ENCODE measurements around the gene FYTTD1. TPM values are rescaled to one million over a fixed set of nuclear protein-coding genes. Genes with fewer than 3 reads are reported as not detected.

FYTTD1 gene
- total RNA-seq, 4 donors from 2014 or later = 57.7 to 111 (median 85.6) TPM

DNA sequence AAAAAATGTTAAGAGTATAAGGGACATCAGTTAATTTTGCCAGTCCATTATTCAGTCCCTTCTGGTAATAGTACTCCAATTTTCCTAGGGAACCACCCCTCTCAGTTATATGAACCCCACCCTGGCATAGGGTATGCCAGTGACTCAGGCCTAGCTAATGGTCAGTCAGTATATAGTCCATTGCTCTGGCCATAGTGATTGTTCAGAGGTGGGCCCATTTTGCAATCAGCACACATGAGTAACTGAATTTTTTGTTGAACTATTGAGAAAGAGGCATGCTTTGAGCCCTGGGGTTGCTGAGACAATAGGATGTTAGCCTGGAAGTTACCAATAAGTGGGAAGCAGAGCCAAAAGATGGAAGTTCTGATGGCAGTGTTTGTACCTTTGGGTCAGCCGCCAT is 45.5 kb downstream of the FYTTD1 start:
- H3K36me3 ChIP-seq = no peaks in the 10 kb centered on the region
- H3K27ac ChIP-seq (replicated peaks in 1 of 4) = peak overlapping the region in 2 of 4 donors; percentile 7 to 44
- intact Hi-C loops (cut with DNase I) = no loop called here
- H3K4me3 ChIP-seq = no peak overlapping the region
- no peaks in the 10 kb centered on the region for H3K27me3 ChIP-seq
- WGBS = 95% methylated on average over 1 of the region's 1 CpG
- peaks cover 45 to 77% (median 70%) of the 10 kb centered on the region in 4 donors for H3K4me1 ChIP-seq
- no peaks in the 10 kb centered on the region for H3K9me3 ChIP-seq
- DNase-seq (ENCODE audit: extremely low spot score) = no peak
- no peak for TF ChIP-seq POLR2A (IDR thresholded peaks at IDR 0.05; ENCODE audit: low read depth)

DNA sequence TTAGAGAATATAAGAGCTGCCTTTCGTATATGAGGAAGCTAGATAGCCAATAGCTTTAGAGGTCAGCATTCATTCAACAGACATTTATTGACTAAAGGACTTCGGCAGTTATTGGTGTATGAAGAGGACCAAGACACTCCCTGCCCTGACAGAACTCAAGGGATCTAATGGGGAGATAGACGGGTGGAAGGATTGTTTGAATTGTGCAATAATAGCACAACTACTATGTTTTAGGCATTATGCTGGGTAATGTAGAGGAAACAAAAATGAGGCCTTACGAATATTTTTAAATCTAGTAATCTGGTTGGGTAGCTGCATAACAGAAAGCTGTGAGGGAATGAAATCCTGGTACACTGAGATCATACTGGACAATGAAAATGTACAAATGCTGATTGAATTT is 46.4 kb downstream of the FYTTD1 start:
- Histone ChIP-seq H3K9me3 (no peaks in the 10 kb centered on the region), H3K4me3 (no peak overlapping the region), H3K27ac (replicated peaks in 1 of 4) (no peak overlapping the region), H3K27me3 (no peaks in the 10 kb centered on the region), H3K4me1 (peaks cover 42 to 77% (median 70%) of the 10 kb centered on the region in 4 donors), H3K36me3 (no peaks in the 10 kb centered on the region)
- 63% methylated on average over 4 of the region's 4 CpGs for WGBS
- DNase-seq (ENCODE audit: extremely low spot score) = no peak
- intact Hi-C loops (cut with DNase I) = no loop called here
- TF ChIP-seq POLR2A (IDR thresholded peaks at IDR 0.05; ENCODE audit: low read depth) (no peak), EP300 (IDR thresholded peaks at IDR 0.05) (no peak)

- DNase-seq (ENCODE audit: extremely low spot score) = no peak
- TF ChIP-seq POLR2A (IDR thresholded peaks at IDR 0.05; ENCODE audit: low read depth) (no peak), EP300 (IDR thresholded peaks at IDR 0.05) (no peak), CTCF (IDR thresholded peaks at IDR 0.05) (no peak), POLR2AphosphoS5 (IDR thresholded peaks at IDR 0.05) (no peak)
- H3K4me1 ChIP-seq = peaks cover 45 to 84% (median 72%) of the 10 kb centered on the region in 4 donors
- H3K36me3 ChIP-seq = no peaks in the 10 kb centered on the region
- intact Hi-C loops (cut with DNase I) = no loop called here
- peak overlapping the region; percentile 11 to 59 (median 34) for H3K27ac ChIP-seq (replicated peaks in 1 of 4)
- WGBS = 38% methylated on average over 3 of the region's 3 CpGs
- no peaks in the 10 kb centered on the region for H3K27me3 ChIP-seq
- no peak overlapping the region for H3K4me3 ChIP-seq
- H3K9me3 ChIP-seq = no peaks in the 10 kb centered on the region
Observed at GRCh38 chr3:197798863-197799262, 49.2 kb downstream of the FYTTD1 start.

- no peaks in the 10 kb centered on the region for H3K9me3 ChIP-seq
- H3K27ac ChIP-seq (replicated peaks in 1 of 4) = no peak overlapping the region
- no peak for TF ChIP-seq POLR2A (IDR thresholded peaks at IDR 0.05; ENCODE audit: low read depth)
- TF ChIP-seq CTCF (IDR thresholded peaks at IDR 0.05) = no peak
- TF ChIP-seq EP300 (IDR thresholded peaks at IDR 0.05) = no peak
- TF ChIP-seq POLR2AphosphoS5 (IDR thresholded peaks at IDR 0.05) = no peak
- H3K4me1 ChIP-seq = peaks cover 30 to 74% (median 62%) of the 10 kb centered on the region in 4 donors
- intact Hi-C loops (cut with DNase I) = no loop called here
- 67% methylated on average over 3 of the region's 3 CpGs for WGBS
- no peaks in the 10 kb centered on the region for H3K27me3 ChIP-seq
- H3K36me3 ChIP-seq = no peaks in the 10 kb centered on the region
- no peak for DNase-seq (ENCODE audit: extremely low spot score)
- H3K4me3 ChIP-seq = no peak overlapping the region
Observed at GRCh38 chr3:197800379-197800778, 50.7 kb downstream of the FYTTD1 start.

DNA sequence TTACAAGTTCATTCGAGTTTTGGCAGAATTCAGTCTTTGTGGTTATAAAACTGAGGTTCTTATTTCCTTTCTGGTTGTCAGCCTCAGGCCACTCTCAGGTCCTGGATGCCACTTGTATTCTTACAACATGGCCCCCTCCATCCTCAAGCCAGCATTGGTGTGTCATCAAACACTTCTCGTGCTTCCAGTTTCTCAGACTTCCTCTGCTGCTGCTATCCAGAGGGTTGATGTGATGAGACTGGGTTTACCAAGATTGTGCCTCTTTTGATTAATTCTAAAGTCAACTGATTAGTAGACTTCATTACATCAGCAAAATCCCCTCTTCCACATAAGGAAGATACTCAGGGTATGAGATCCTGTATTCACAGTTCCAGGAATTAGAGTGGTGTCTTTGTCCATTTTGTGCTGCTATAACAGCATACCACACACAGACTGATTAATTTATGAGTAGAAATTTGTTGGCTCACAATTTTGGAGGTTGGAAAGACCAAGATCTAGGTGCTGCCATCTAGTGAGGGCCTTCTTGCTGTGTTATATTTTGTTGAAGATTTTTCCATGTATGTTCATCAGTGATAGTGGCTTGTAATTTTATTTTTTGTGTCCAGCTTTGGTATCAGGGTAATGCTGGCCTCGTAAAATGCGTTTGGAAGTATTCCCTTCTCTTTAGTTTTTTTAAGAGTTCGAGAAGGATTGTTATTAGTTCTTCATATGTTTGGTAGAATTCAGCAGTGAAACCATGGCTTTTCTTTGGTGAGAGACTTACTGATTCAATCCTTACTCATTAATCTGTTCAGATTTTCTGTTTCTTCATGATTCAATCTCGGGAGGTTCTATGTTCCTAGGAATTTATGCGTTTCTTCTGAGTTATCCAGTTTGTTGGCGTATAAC is 52.5 kb downstream of the FYTTD1 start:
- Histone ChIP-seq H3K27me3 (no peaks in the 10 kb centered on the region), H3K4me3 (no peak overlapping the region), H3K27ac (replicated peaks in 1 of 4) (peak overlapping the region in 1 of 4 donors; percentile 13), H3K36me3 (no peaks in the 10 kb centered on the region), H3K4me1 (peaks cover 28 to 67% (median 52%) of the 10 kb centered on the region in 4 donors), H3K9me3 (no peaks in the 10 kb centered on the region)
- TF ChIP-seq EP300 (IDR thresholded peaks at IDR 0.05) = no peak
- TF ChIP-seq POLR2AphosphoS5 (IDR thresholded peaks at IDR 0.05) = no peak
- TF ChIP-seq CTCF (IDR thresholded peaks at IDR 0.05) = peak in 1 of 3 experiments; percentile 29
- no peak for TF ChIP-seq POLR2A (IDR thresholded peaks at IDR 0.05; ENCODE audit: low read depth)
- intact Hi-C loops (cut with DNase I) = no loop called here
- DNase-seq (ENCODE audit: extremely low spot score) = no peak
- WGBS = 68% methylated on average over 8 of the region's 8 CpGs
